Measurements from ENCODE around the gene YIPF2. TPM values are rescaled to one million over a fixed set of nuclear protein-coding genes. Genes with fewer than 3 reads are reported as not detected.
A peak's percentile ranks its signal among the peaks of the same experiment; 100 is the strongest.

The YIPF2 gene
- total RNA-seq, 1 donor from 2014 or later: 42.7 TPM

GRCh38 chr19:10935371-10936059, 7.1 kb upstream of the YIPF2 start:
- no peaks in the 10 kb centered on the region for H3K9me3 ChIP-seq
- intact Hi-C loops (cut with DNase I): loop anchor here (10.0 kb wide), 1 partner anchor 179 kb away; no protein-coding TSS in a partner anchor
- H3K27ac ChIP-seq: no peak overlapping the region
- H3K36me3 ChIP-seq: no peaks in the 10 kb centered on the region
- TF ChIP-seq CTCF (IDR thresholded peaks at IDR 0.05) (no peak), POLR2A (IDR thresholded peaks at IDR 0.05) (no peak)
- H3K27me3 ChIP-seq: no peaks in the 10 kb centered on the region
- DNase-seq (ENCODE audit: extremely low spot score in 2 of 2): no peak
- no peak overlapping the region for H3K4me3 ChIP-seq
- H3K4me1 ChIP-seq: peaks cover 6% of the 10 kb centered on the region

GRCh38 chr19:10929402-10929794, 959 bp upstream of the YIPF2 start:
- Histone ChIP-seq H3K27ac (peak overlapping the region; percentile 93), H3K27me3 (no peaks in the 10 kb centered on the region), H3K36me3 (no peaks in the 10 kb centered on the region), H3K4me1 (peaks cover 24% of the 10 kb centered on the region), H3K9me3 (no peaks in the 10 kb centered on the region), H3K4me3 (peak overlapping the region; percentile 71 to 73)
- DNase-seq (ENCODE audit: extremely low spot score in 2 of 2): no peak
- TF ChIP-seq CTCF (IDR thresholded peaks at IDR 0.05): no peak
- no peak for TF ChIP-seq POLR2A (IDR thresholded peaks at IDR 0.05)
- TF ChIP-seq POLR2AphosphoS5 (IDR thresholded peaks at IDR 0.05; ENCODE audit: insufficient read depth in 1 of 2, low read depth in 1 of 2): no peak
- intact Hi-C loops (cut with DNase I): loop anchor here (10.0 kb wide), 1 partner anchor 55 kb away; the partner anchor contains the start of gene CARM1

- H3K27me3 ChIP-seq: no peaks in the 10 kb centered on the region
- peak overlapping the region; percentile 93 for H3K27ac ChIP-seq
- no peak for TF ChIP-seq POLR2AphosphoS5 (IDR thresholded peaks at IDR 0.05; ENCODE audit: insufficient read depth in 1 of 2, low read depth in 1 of 2)
- no peak for TF ChIP-seq POLR2A (IDR thresholded peaks at IDR 0.05)
- no peak for TF ChIP-seq CTCF (IDR thresholded peaks at IDR 0.05)
- peak overlapping the region; percentile 71 to 73 for H3K4me3 ChIP-seq
- H3K9me3 ChIP-seq: no peaks in the 10 kb centered on the region
- intact Hi-C loops (cut with DNase I): loop anchor here (10.0 kb wide), 1 partner anchor 53 kb away; the partner anchor contains the start of gene CARM1
- H3K4me1 ChIP-seq: peaks cover 24% of the 10 kb centered on the region
- H3K36me3 ChIP-seq: peaks cover 0 to 11% of the 10 kb centered on the region in 2 donors
- DNase-seq (ENCODE audit: extremely low spot score in 2 of 2): no peak
Observed at GRCh38 chr19:10927730-10928562, 493 bp downstream of the YIPF2 start.

GRCh38 chr19:10924597-10924996, 3.8 kb downstream of the YIPF2 start:
- Histone ChIP-seq H3K4me1 (peaks cover 19% of the 10 kb centered on the region), H3K27ac (no peak overlapping the region), H3K9me3 (no peaks in the 10 kb centered on the region), H3K4me3 (no peak overlapping the region), H3K36me3 (peaks cover under 1 to 28% of the 10 kb centered on the region in 2 donors), H3K27me3 (no peaks in the 10 kb centered on the region)
- intact Hi-C loops (cut with DNase I): loop anchor here (10.0 kb wide), 1 partner anchor 50 kb away; the partner anchor contains the start of gene CARM1
- no peak for TF ChIP-seq CTCF (IDR thresholded peaks at IDR 0.05)
- no peak for TF ChIP-seq POLR2A (IDR thresholded peaks at IDR 0.05)
- no peak for TF ChIP-seq POLR2AphosphoS5 (IDR thresholded peaks at IDR 0.05; ENCODE audit: insufficient read depth in 1 of 2, low read depth in 1 of 2)
- no peak for DNase-seq (ENCODE audit: extremely low spot score in 2 of 2)
